Measurements from ENCODE around the gene EFEMP1. TPM values are rescaled to one million over a fixed set of nuclear protein-coding genes. Genes with fewer than 3 reads are reported as not detected.

Gene EFEMP1
- total RNA-seq, 1 experiment from 2014 or later, result not detected

GRCh38 chr2:55856936-55857335 is 66.6 kb downstream of the EFEMP1 start:
- no peak for DNase-seq
- Mint-ChIP-seq H3K27me3 (ENCODE audit: insufficient read depth, unreplicated experiment) (no peaks in the 10 kb centered on the region), H3K27ac (ENCODE audit: unreplicated experiment) (no peak overlapping the region), H3K36me3 (ENCODE audit: insufficient read depth, unreplicated experiment) (no peaks in the 10 kb centered on the region), H3K9me3 (ENCODE audit: unreplicated experiment) (peaks cover 17% of the 10 kb centered on the region), H3K4me3 (ENCODE audit: unreplicated experiment) (no peak overlapping the region), H3K4me1 (ENCODE audit: low read depth, unreplicated experiment) (peaks cover 7% of the 10 kb centered on the region)
- Histone ChIP-seq H3K4me3 (ENCODE audit: low read depth, low read length) (no peak overlapping the region), H3K9me3 (no peaks in the 10 kb centered on the region), H3K36me3 (ENCODE audit: control insufficient read depth, insufficient read depth, low read length) (no peaks in the 10 kb centered on the region), H3K27me3 (replicated peaks; ENCODE audit: control insufficient read depth, insufficient read depth, low read length) (no peaks in the 10 kb centered on the region), H3K4me1 (no peaks in the 10 kb centered on the region)
- no peak for TF ChIP-seq CTCF (IDR thresholded peaks at IDR 0.05; ENCODE audit: insufficient read depth in 1 of 2, low read depth in 1 of 2, low read length in 1 of 2, severe bottlenecking in 1 of 2, unreplicated experiment in 1 of 2)
- POLR2A ChIA-PET, result no interaction called here
- CTCF ChIA-PET, result no interaction called here
- intact Hi-C loops (cut with micrococcal nuclease; ENCODE audit: unreplicated experiment), result no loop called here
- BruUV-seq (replicated peaks), result no TSS peak

- Mint-ChIP-seq H3K27me3 (ENCODE audit: insufficient read depth, unreplicated experiment) (no peaks in the 10 kb centered on the region), H3K36me3 (ENCODE audit: insufficient read depth, unreplicated experiment) (no peaks in the 10 kb centered on the region), H3K9me3 (ENCODE audit: unreplicated experiment) (peaks cover 23% of the 10 kb centered on the region), H3K4me1 (ENCODE audit: low read depth, unreplicated experiment) (peaks cover 22% of the 10 kb centered on the region), H3K4me3 (ENCODE audit: unreplicated experiment) (no peak overlapping the region), H3K27ac (ENCODE audit: unreplicated experiment) (peak overlapping the region; percentile 57)
- no TSS peak for BruUV-seq (replicated peaks)
- CTCF ChIA-PET, result no interaction called here
- Histone ChIP-seq H3K27me3 (replicated peaks; ENCODE audit: control insufficient read depth, insufficient read depth, low read length) (no peaks in the 10 kb centered on the region), H3K4me3 (ENCODE audit: low read depth, low read length) (no peak overlapping the region), H3K36me3 (ENCODE audit: control insufficient read depth, insufficient read depth, low read length) (no peaks in the 10 kb centered on the region), H3K9me3 (no peaks in the 10 kb centered on the region), H3K4me1 (peaks cover 34% of the 10 kb centered on the region)
- POLR2A ChIA-PET, result no interaction called here
- TF ChIP-seq CTCF (IDR thresholded peaks at IDR 0.05; ENCODE audit: insufficient read depth in 1 of 2, low read depth in 1 of 2, low read length in 1 of 2, severe bottlenecking in 1 of 2, unreplicated experiment in 1 of 2), result no peak
- DNase-seq, result no peak
- intact Hi-C loops (cut with micrococcal nuclease; ENCODE audit: unreplicated experiment), result no loop called here
Measured at GRCh38 chr2:55848096-55848495, 75.5 kb downstream of the EFEMP1 start.

- Mint-ChIP-seq H3K4me1 (ENCODE audit: low read depth, unreplicated experiment) (peaks cover 22% of the 10 kb centered on the region), H3K27ac (ENCODE audit: unreplicated experiment) (no peak overlapping the region), H3K4me3 (ENCODE audit: unreplicated experiment) (no peak overlapping the region), H3K27me3 (ENCODE audit: insufficient read depth, unreplicated experiment) (no peaks in the 10 kb centered on the region), H3K36me3 (ENCODE audit: insufficient read depth, unreplicated experiment) (no peaks in the 10 kb centered on the region), H3K9me3 (ENCODE audit: unreplicated experiment) (peaks cover 8% of the 10 kb centered on the region)
- POLR2A ChIA-PET, result no interaction called here
- no peak for TF ChIP-seq CTCF (IDR thresholded peaks at IDR 0.05; ENCODE audit: insufficient read depth in 1 of 2, low read depth in 1 of 2, low read length in 1 of 2, severe bottlenecking in 1 of 2, unreplicated experiment in 1 of 2)
- CTCF ChIA-PET, result no interaction called here
- Histone ChIP-seq H3K4me1 (peaks cover 51% of the 10 kb centered on the region), H3K27me3 (replicated peaks; ENCODE audit: control insufficient read depth, insufficient read depth, low read length) (no peaks in the 10 kb centered on the region), H3K9me3 (no peaks in the 10 kb centered on the region), H3K4me3 (ENCODE audit: low read depth, low read length) (no peak overlapping the region), H3K36me3 (ENCODE audit: control insufficient read depth, insufficient read depth, low read length) (peaks cover 2% of the 10 kb centered on the region; the same call in 1 of the 2 replicates)
- intact Hi-C loops (cut with micrococcal nuclease; ENCODE audit: unreplicated experiment), result no loop called here
- no TSS peak for BruUV-seq (replicated peaks)
- no peak for DNase-seq
Measured at GRCh38 chr2:55846426-55846825, 77.2 kb downstream of the EFEMP1 start.
